GM12878 (cell line): ENCODE results near the gene IL3. TPM values are rescaled to one million over a fixed set of nuclear protein-coding genes. Genes with fewer than 3 reads are reported as not detected.

Experiments used
- ATAC-seq: fragments of 200-7000 bp; cut with Tn5 transposase; 3 replicates; pipeline ENCODE4 v1.9.1; 2020; ENCODE audit warnings: mild to moderate bottlenecking, moderate library complexity
- BruUV-seq: library from RNA; stranded (reverse); fragments of 400-500 nt; replicated peaks from 2 replicates; lab custom pipeline; 2021; lab: Mats Ljungman, UMichigan
- CTCF ChIA-PET: fragments of 300-600 bp; sonication (Branson Sonifier 250); formaldehyde crosslinking; extraction: SDS; loops from one replicate; lab custom pipeline; 2021; ENCODE audit warnings: inconsistent platforms; lab: Yijun Ruan, JAX
- POLR2A ChIA-PET: fragments of 350-600 bp; formaldehyde crosslinking; extraction: SDS; loops from one replicate; lab custom pipeline; 2021; ENCODE audit warnings: inconsistent platforms; lab: Charles Lee
- RAD21 ChIA-PET: fragments of 300-600 bp; sonication (Branson Sonifier 250); formaldehyde crosslinking; loops from one replicate; lab custom pipeline; 2023; ENCODE audit warnings: antibody characterized with exemption; ENCODE audit not compliant: unreplicated experiment; lab: Charles Lee
- SMC1A ChIA-PET: fragments of 300-600 bp; sonication (Branson Sonifier 250); formaldehyde crosslinking; loops from one replicate; lab custom pipeline; 2023; ENCODE audit not compliant: unreplicated experiment, uncharacterized antibody; lab: Charles Lee
- DNase-seq: peaks from one replicate; pipeline ENCODE4 v3.0.0-alpha.2; 2011; ENCODE audit warnings: low read depth, low spot score
- FAIRE-seq: peaks from 3 replicates; lab custom pipeline; 2011; peaks lifted over from hg19 to GRCh38; lab: Jason Lieb, UNC
- H2AFZ ChIP-seq: 2 replicates; pipeline ENCODE4 v1.6.0; 2011; ENCODE audit warnings: low read depth, low read length, control low read depth; ENCODE audit not compliant: control insufficient read depth
- H3K27ac ChIP-seq: 2 replicates; pipeline ENCODE4 v1.5.1; 2011; ENCODE audit warnings: control low read depth; ENCODE audit not compliant: control insufficient read depth, insufficient read depth
- H3K27me3 ChIP-seq, 2 experiments: replicated peaks in 1 of 2; 2 replicates each; pipeline versions ENCODE4 v1.6.0 to v1.6.1; 2011; ENCODE audit warnings: low read length in 1 of 2; ENCODE audit not compliant: control insufficient read depth in 2 of 2, insufficient read depth in 2 of 2
- H3K36me3 ChIP-seq, 2 experiments: 2 replicates each; pipeline ENCODE4 v1.5.1; 2011; ENCODE audit warnings: low read length in 1 of 2; ENCODE audit not compliant: control insufficient read depth in 2 of 2, insufficient read depth in 2 of 2
- H3K4me1 ChIP-seq: 2 replicates; pipeline ENCODE4 v1.6.1; 2011; ENCODE audit warnings: mild to moderate bottlenecking, low read length, moderate library complexity, mixed read lengths; ENCODE audit not compliant: control insufficient read depth, insufficient read depth
- H3K4me2 ChIP-seq: 2 replicates; pipeline ENCODE4 v1.6.0; 2011; ENCODE audit warnings: control low read depth; ENCODE audit not compliant: control insufficient read depth, insufficient read depth
- H3K4me3 ChIP-seq: fragments of 200-600 bp; sonication (generic); 2 replicates; pipeline ENCODE4 v1.5.1; 2016
- H3K79me2 ChIP-seq: 2 replicates; pipeline ENCODE4 v1.6.0; 2011; ENCODE audit warnings: low read length; ENCODE audit not compliant: control insufficient read depth, insufficient read depth
- H3K9ac ChIP-seq: 2 replicates; pipeline ENCODE4 v1.8.0; 2011; ENCODE audit warnings: low read length, control low read depth, mixed read lengths; ENCODE audit not compliant: control insufficient read depth, insufficient read depth
- H3K9me3 ChIP-seq: replicated peaks from 3 replicates; pipeline ENCODE4 v1.5.1; 2011; ENCODE audit warnings: mild to moderate bottlenecking, low read length; ENCODE audit not compliant: control insufficient read depth, insufficient read depth
- H4K20me1 ChIP-seq: 2 replicates; pipeline ENCODE4 v1.6.0; 2011; ENCODE audit not compliant: control insufficient read depth, insufficient read depth
- CBFB ChIP-seq: IDR thresholded peaks from 2 replicates; pipeline ENCODE4 v1.6.1; 2016; ENCODE audit warnings: antibody characterized with exemption, low read depth
- CBX5 ChIP-seq: sonication (generic); IDR thresholded peaks from 2 replicates; pipeline ENCODE4 v1.6.1; 2016; ENCODE audit warnings: low read depth, moderate library complexity, mild to moderate bottlenecking, inconsistent platforms
- CREM ChIP-seq: IDR thresholded peaks from 2 replicates; pipeline ENCODE4 v1.6.1; 2014; ENCODE audit warnings: antibody characterized with exemption, low read depth
- CTCF ChIP-seq, 3 experiments: IDR thresholded peaks in 2 of 3; conservative IDR thresholded peaks in 1 of 3; 2 replicates each; pipeline ENCODE4 v1.5.1; 2011; ENCODE audit warnings: low read depth in 3 of 3, low read length in 3 of 3, mild to moderate bottlenecking in 3 of 3, control low read depth in 2 of 3, moderate library complexity in 2 of 3, inconsistent platforms in 1 of 3, mixed read lengths in 1 of 3; ENCODE audit not compliant: control insufficient read depth in 2 of 3, insufficient read depth in 1 of 3; ENCODE audit errors: extremely low read depth in 1 of 3
- E2F8 ChIP-seq: fragments of 450-650 bp; IDR thresholded peaks from 2 replicates; pipeline ENCODE4 v1.6.1; 2018; ENCODE audit warnings: mild to moderate bottlenecking, low read depth, moderate library complexity; ENCODE audit not compliant: partially characterized antibody
- ETV6 ChIP-seq, 2 experiments: fragments of 450-650 bp in 1 of 2; IDR thresholded peaks in 1 of 2; conservative IDR thresholded peaks in 1 of 2; 2 replicates each; pipeline ENCODE4 v1.6.1; 2014; ENCODE audit warnings: antibody characterized with exemption in 1 of 2, borderline replicate concordance in 1 of 2, low read depth in 1 of 2, mild to moderate bottlenecking in 1 of 2, moderate library complexity in 1 of 2
- FOXM1 ChIP-seq: IDR thresholded peaks from 2 replicates; pipeline ENCODE4 v1.6.1; 2012; ENCODE audit warnings: low read depth, mild to moderate bottlenecking, inconsistent platforms, low read length, moderate library complexity
- HDAC6 ChIP-seq: fragments of 200-600 bp; sonication (generic); IDR thresholded peaks from one replicate; pipeline ENCODE4 v1.8.0; 2017; ENCODE audit warnings: antibody characterized with exemption; ENCODE audit not compliant: unreplicated experiment
- IKZF2 ChIP-seq, 2 experiments: fragments of 450-650 bp; IDR thresholded peaks; 2 replicates each; pipeline ENCODE4 v1.6.1; 2017; ENCODE audit warnings: mild to moderate bottlenecking in 2 of 2, moderate library complexity in 2 of 2
- JUNB ChIP-seq: IDR thresholded peaks from 2 replicates; pipeline ENCODE4 v1.6.1; 2016; ENCODE audit warnings: antibody characterized with exemption, mild to moderate bottlenecking
- NBN ChIP-seq: fragments of 450-650 bp; IDR thresholded peaks from 2 replicates; pipeline ENCODE4 v1.6.1; 2016
- NKRF ChIP-seq: fragments of 450-650 bp; conservative IDR thresholded peaks from 2 replicates; pipeline ENCODE4 v1.6.1; 2017; ENCODE audit warnings: mild to moderate bottlenecking, moderate library complexity
- POLR2AphosphoS2 ChIP-seq: IDR thresholded peaks from 2 replicates; pipeline ENCODE4 v1.6.1; 2011; ENCODE audit warnings: low read depth, mild to moderate bottlenecking, low read length, improper control_type of control experiment, moderate library complexity
- POU2F2 ChIP-seq: IDR thresholded peaks from 3 replicates; pipeline ENCODE4 v1.6.1; 2011; ENCODE audit warnings: low read depth, mild to moderate bottlenecking, low read length, borderline replicate concordance
- SP1 ChIP-seq: IDR thresholded peaks from one replicate; pipeline ENCODE4 v1.6.1; 2011; ENCODE audit warnings: low read depth, low read length
- WGBS: methylation state at CpG from one replicate; pipeline ENCODE4 v1.1.6; 2016; ENCODE audit warnings: low lambda C conversion rate; ENCODE audit not compliant: insufficient replicate concordance, insufficient coverage; ENCODE audit errors: missing lambda C conversion rate; 5-methylcytosine and 5-hydroxymethylcytosine counted together
- in situ Hi-C: fragments of 300-500 bp; cut with MboI; formaldehyde crosslinking; loops from 9 replicates; pipeline ENCODE4 v1.14.3; 2018; ENCODE audit warnings: mixed read lengths
- intact Hi-C: fragments of 100-400 bp; cut with micrococcal nuclease; formaldehyde crosslinking; loops from one replicate; pipeline ENCODE4 v1.14.2; 2022; ENCODE audit not compliant: unreplicated experiment
- polyA plus RNA-seq, 11 experiments: library from polyadenylated mRNA; depleted of rRNA in 4 of 11; unstranded in 6 of 11; stranded (reverse) in 5 of 11; fragments of >200 nt; fragmentation: Nextera tagmentation in 4 of 11; fragmentation: Illumina TruSeq in 1 of 11; extraction: Ambion mirVana in 4 of 11; extraction: Trizol in 1 of 11; gene quantifications; 1 replicate in 1 of 11; 2 replicates in 10 of 11; pipeline versions ENCODE4 v1.2.1 to v1.2.3, GENCODE V29; 2011 to 2016; ENCODE audit warnings: inconsistent platforms in 2 of 11, missing spikeins in 2 of 11, low read depth in 1 of 11
- total RNA-seq, 4 experiments: library from RNA; depleted of rRNA in 3 of 4; stranded (reverse); fragments of >200 nt in 3 of 4; fragmentation: Illumina TruSeq in 1 of 4; extraction: Trizol in 1 of 4; gene quantifications; 2 replicates each; pipeline versions ENCODE4 v1.2.1 to v1.2.3, GENCODE V29; 2013 to 2021

The IL3 gene
- total and polyA plus RNA-seq, 10 of the 15 experiments (the other 5 are each of a cell fraction or from before 2014, with no cell fraction given) = not detected

GRCh38 chr5:132101385-132101880 is 41.0 kb downstream of the IL3 start (continued):
- no peak for TF ChIP-seq POLR2AphosphoS2
- no peak for TF ChIP-seq CBX5
- TF ChIP-seq POU2F2 = no peak

GRCh38 chr5:132102101-132102701 is 41.7 kb downstream of the IL3 start:
- intact Hi-C loops (loop anchor here (2.0 kb wide), 2 partner anchors 37 to 389 kb away; partner anchors contain the start of gene IRF1), in situ Hi-C loops (no loop called here)
- Histone ChIP-seq H3K9ac (no peak overlapping the region), H3K4me2 (no peak overlapping the region; the same call in 1 of the 2 replicates), H3K27me3 (no peaks in the 10 kb centered on the region), H4K20me1 (no peaks in the 10 kb centered on the region), H3K9me3 (no peaks in the 10 kb centered on the region), H3K4me3 (no peak overlapping the region), H2AFZ (no peak overlapping the region), H3K79me2 (no peaks in the 10 kb centered on the region), H3K27ac (peak overlapping the region; percentile 98), H3K36me3 (no peaks in the 10 kb centered on the region), H3K4me1 (peaks cover 75% of the 10 kb centered on the region)
- BruUV-seq = no TSS peak
- no peak for ATAC-seq
- CTCF ChIA-PET = interaction anchor here (1.1 to 1.9 kb wide), 6 partner anchors 9 to 88 kb away, joined by 3 to 7 read pairs (median 3); no protein-coding TSS in a partner anchor
- WGBS = 25% methylated on average over 5 of the region's 5 CpGs
- SMC1A ChIA-PET = interaction anchor here (1.0 to 2.0 kb wide), 7 partner anchors 9 to 136 kb away, joined by 3 to 7 read pairs (median 5); no protein-coding TSS in a partner anchor
- no peak for FAIRE-seq
- DNase-seq = no peak
- POLR2A ChIA-PET = interaction anchor here (0.6 kb wide), 1 partner anchor 814 kb away, joined by 3 read pairs; no protein-coding TSS in a partner anchor
- RAD21 ChIA-PET = interaction anchor here (0.9 to 1.0 kb wide), 2 partner anchors 8 to 18 kb away, joined by 3 read pairs; no protein-coding TSS in a partner anchor
- TF ChIP-seq CREM (peak; percentile 38; the same call in 1 of the 2 replicates), CBFB (0 out of 2 replicates have a peak, but pooled peaks have one; percentile 47), SP1 (no peak), HDAC6 (no peak), NKRF (no peak), E2F8 (no peak), IKZF2 (IDR thresholded peaks at IDR 0.05) (no peak), ETV6 (conservative IDR thresholded peaks at IDR 0.05 in 1 of 2, IDR thresholded peaks at IDR 0.05 in 1 of 2; ENCODE audit: borderline replicate concordance in 1 of 2, low read depth in 1 of 2) (0 out of 4 replicates have a peak, but pooled peaks of 1 of the 2 experiments have one; percentile 27), FOXM1 (no peak), JUNB (peak; percentile 72), CTCF (IDR thresholded peaks at IDR 0.05 in 2 of 3, conservative IDR thresholded peaks at IDR 0.05 in 1 of 3; ENCODE audit: control insufficient read depth in 2 of 3, extremely low read depth in 1 of 3, insufficient read depth in 1 of 3, low read depth in 3 of 3, low read length in 3 of 3) (no peak), NBN (no peak)
